HG03039 (cell line): Measurements from ENCODE around the gene SLC13A3.

Experiments
- ATAC-seq: cut with Tn5 transposase; IDR thresholded peaks from one replicate; pipeline ENCODE4 v1.9.1; 2021; ENCODE audit warnings: mild to moderate bottlenecking, moderate library complexity; ENCODE audit not compliant: unreplicated experiment

The SLC13A3 gene, protein sequence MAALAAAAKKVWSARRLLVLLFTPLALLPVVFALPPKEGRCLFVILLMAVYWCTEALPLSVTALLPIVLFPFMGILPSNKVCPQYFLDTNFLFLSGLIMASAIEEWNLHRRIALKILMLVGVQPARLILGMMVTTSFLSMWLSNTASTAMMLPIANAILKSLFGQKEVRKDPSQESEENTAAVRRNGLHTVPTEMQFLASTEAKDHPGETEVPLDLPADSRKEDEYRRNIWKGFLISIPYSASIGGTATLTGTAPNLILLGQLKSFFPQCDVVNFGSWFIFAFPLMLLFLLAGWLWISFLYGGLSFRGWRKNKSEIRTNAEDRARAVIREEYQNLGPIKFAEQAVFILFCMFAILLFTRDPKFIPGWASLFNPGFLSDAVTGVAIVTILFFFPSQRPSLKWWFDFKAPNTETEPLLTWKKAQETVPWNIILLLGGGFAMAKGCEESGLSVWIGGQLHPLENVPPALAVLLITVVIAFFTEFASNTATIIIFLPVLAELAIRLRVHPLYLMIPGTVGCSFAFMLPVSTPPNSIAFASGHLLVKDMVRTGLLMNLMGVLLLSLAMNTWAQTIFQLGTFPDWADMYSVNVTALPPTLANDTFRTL

DNA sequence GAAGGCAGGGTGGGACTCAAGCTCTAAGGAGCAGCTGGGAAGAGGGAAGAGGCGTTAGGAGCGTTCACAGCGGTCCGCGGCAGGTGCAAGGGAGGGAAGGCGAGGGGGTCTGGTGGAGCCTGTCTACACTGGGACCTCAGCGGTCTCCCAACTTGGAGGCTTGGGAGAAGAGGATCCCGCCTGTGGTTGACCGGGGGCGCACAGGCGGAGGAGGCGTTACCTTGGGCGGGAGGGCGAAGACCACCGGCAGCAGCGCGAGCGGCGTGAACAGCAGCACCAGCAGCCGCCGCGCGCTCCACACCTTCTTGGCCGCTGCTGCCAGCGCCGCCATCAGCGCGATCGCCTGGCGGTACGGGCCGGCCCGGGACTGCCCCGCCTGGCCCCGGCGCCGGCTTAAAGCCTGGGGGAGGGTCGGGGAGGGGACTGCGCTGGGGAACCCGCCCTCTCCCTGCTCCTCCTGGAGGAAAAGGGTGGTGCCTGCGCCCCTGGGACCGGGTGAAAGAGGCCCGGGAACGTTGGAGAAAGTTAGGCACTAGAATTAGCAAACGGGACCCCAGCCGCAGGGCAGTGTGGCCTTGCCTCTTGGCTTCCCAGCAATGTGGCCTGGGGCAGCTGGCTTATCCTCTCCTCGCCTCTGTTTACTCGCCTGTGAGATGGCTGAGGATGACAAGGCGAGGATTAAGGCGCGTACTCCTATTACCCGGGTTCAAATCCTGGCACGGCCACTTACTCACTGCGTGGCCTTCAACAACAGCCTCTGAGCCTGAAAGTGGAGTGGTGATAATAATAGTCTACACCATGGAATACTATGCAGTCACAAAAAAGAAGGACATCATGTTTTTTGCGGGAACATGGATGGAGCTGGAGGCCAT, at the start of gene SLC13A3:
Gene SLC13A3, minus strand, starts transcription at position 369 of the 872 bp plus-strand sequence. Its CDS starts 38 bp downstream, at position 331.
- no peak for ATAC-seq

DNA sequence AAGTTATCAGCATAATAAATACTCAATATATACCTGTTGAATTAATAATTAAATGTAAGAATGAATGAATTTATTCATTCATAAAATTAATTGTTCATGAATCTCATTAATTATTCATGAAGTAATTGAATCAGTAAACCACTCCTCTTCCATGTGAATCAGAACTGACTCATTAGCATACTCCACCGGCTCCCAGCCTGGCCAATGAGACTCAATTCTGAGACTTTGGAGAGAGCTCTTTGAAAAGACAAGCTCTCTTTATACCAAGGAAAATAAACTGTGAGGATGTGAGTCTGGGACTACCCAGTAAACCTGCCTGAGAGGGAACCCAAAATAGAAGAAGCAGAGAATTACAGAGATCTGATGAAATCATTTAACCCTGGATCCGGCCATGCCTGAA, 49.8 kb upstream of the SLC13A3 start:
- ATAC-seq, result no peak

- ATAC-seq, result no peak
Measured at GRCh38 chr20:46700481-46700880, 49.2 kb upstream of the SLC13A3 start.

DNA sequence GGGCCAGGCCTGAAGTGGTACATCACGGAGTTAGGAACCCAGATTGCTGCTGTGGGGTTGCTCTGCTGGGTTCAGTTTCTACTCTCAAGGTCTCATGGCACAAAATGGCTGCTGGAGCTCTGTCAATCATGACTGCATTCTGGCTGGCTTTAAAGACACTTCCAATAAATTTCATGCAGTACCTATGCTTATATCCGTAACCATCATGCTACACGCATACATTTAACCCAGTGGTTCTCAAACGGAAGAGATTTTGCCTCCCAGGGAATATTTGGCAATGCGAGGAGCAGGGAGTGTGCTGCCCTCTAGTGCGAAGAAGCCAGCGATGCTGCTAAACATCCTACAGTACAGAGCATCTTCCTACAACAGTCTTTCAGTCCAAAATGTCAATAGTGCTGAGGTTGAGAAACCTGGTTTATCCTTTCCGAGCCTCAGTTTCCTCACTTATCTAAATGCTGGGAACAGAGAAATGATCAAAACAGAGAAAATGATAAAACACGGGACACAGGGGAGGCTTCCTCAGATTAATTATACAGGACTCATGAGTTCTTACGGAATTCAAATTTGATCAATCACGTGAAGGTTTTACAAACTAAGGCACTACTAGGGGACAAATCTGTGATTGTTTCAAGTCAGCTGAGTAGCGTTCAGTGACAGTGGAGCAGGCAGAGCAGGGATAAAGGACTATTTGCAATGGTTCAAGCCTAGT, 48.5 kb upstream of the SLC13A3 start:
- ATAC-seq, result no peak

DNA sequence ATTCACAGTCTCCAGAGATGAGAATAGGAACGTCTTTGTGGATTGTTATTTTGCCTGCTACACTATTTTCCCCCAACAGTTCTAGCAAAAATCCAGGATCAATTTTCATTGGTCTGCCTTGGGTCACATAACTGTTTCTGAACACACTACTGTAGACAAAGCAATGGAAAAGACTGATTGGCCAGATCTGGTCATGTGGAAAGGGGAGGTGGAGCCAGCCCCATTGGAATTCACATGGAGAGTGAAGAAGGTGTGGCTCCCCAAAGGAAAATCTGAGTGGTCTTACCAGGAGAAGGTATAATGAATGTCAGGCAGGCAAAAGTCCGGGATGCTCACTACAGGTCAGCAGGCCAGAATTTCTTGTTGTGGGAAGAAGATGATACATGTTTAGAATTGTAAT, 47.5 kb upstream of the SLC13A3 start:
- no peak for ATAC-seq

- ATAC-seq, result no peak
Measured at GRCh38 chr20:46696791-46697279, 45.6 kb upstream of the SLC13A3 start.

GRCh38 chr20:46695892-46696291, 44.6 kb upstream of the SLC13A3 start:
- ATAC-seq, result no peak

- no peak for ATAC-seq
Measured at GRCh38 chr20:46694484-46694883, 43.2 kb upstream of the SLC13A3 start.

DNA sequence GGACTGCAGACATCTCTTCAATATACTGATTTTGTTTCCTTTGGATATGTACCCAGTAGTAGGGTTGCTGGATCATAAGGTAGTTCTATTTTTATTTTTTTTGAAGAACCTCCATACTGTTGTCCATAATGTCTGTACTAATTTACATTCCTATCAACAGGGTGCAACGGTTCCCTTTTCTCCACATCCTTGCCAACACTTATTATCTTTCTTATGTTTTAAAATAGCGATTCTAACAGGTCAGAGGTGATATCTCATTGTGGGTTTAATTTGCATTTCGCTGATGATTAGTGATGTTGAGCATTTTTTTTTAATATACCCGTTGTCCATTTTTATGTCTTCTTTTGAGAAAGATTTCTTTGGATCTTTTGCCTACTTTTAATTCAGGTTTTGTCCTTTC, 39.9 kb upstream of the SLC13A3 start:
- ATAC-seq, result no peak

DNA sequence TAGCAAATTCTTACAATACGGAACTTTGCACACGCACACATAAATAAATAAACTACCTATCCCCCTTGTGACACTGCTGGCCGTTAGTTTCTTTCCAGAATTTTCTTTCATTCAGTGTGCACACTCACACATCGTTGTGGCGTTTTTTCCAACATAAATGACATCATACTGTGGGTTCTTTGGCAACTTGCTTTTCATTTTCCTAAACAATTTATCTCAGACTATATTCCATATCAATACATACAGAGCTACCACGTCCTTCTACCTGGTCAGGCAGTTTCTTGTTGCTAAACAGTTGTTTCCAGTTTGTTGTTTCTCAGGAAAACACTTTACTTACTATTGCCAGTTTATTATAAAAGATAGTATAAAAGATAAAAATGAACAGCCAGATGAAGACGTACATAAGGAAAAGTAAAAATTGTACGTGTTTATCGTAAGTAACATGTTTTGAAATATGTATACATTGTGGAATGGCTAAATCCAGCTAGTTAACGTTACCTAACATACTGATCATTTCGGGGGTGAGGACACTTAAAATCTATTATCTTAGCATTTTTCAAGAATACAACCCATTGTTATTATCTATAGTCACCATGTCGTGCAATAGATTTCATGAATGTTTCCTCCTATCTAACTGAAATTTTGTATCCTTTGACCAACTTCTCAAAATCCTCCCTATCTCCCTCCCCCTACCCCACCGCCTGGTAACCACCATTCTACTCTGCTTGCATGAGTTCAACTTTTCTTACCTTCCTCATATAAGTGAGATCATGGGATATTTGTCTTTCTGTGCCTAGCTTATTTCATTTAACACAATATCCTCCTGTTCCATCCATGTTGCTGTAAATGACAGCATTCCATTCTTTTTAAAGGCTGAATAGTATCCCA, 39.2 kb upstream of the SLC13A3 start:
- no peak for ATAC-seq

DNA sequence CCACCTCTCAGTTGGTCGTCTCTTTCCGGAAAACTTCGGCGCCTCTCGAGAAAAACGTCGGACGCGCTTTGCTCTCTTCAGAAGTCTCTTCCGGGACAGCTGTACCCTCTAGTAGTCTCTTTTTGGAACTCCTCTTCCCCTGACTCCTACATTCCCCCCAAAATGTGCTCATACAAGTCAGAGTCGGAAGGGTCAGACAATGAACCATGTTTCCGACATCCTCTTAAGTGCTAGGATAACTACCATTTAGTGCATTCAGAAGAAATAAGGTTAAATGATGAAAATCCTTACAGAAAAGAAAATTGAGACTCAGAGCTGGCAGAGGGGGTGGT, 38.5 kb upstream of the SLC13A3 start:
- no peak for ATAC-seq

DNA sequence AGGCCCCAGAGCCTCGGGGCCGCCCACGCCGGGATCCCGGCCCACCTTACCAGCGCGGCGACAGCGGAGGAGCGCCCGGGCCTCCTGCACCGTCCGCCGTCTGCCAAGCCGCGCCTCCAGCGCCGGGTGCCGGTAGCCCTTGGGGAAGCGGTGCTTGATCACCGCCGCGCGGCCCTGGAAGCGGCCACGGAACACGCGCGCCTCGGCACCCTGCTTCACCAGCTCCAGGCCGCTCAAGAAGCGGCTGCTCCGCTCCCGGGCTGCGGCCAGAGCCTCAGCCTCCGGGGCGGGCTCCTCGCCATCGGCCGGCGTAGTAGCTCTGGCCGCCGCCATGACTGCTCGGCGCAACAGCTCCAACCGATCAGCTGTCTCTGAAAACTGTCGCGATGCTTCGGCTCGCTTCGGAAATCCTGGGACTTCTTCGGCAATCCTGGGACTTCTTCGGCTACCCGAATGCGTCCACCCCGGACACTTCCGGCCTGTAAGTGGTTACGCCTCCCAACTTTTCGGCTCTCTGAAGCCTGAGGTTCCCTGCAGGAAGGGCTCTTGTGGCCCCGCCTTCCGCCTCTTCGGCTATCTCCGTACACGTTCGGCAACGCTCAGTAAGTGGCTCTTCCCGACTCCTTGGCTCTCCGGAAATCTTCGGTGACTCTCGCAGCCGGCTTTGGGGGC, 38.0 kb upstream of the SLC13A3 start, which contains the start of gene TP53RK:
Gene TP53RK, minus strand, starts transcription at position 363 of the 672 bp plus-strand sequence. Its CDS starts 30 bp downstream, at position 333.
- peak; percentile 93 for ATAC-seq

DNA sequence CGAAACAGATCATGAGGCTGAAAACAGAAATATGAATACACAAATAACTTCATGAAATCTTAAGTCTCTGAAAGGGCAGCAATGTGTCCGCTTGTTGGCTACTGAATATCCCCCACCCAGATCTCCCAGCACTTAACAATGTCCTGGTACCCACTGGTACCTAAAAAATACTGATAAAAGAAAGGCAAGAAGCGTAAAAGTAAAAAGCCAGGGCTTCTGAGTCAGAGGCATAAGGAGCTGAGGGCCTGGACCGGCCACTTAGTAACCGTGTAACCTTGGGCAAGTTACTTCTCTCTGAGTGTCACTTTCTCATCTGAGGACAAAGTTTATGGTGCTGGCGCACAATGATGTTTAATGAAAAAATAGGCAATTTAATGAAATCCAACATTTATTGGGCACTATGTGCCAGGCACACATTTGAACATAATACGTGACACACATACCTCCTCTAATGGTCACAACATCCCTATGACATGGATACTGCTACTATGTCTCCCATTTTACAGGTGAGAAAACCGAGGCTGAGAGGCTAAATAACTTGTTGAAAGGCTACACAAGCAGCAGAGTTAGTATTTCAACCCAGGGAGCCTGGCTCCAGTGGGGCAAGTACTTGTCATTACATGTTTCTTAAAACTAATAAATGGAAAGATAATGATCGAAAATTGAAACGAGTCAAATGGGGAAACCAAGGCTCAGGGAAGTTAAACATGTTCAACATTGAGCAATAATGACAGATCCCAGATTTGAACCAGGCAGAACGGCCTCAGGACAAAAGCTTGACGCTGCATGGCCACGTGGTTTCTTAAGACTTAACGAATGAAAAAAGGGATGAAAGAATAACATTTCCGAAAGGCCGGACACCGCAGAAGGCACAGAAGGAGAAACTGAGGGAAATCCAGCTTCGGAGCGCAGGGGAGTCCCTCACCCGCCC, 37.2 kb upstream of the SLC13A3 start:
- no peak for ATAC-seq

- no peak for ATAC-seq
Measured at GRCh38 chr20:46683939-46684750, 32.9 kb upstream of the SLC13A3 start.

DNA sequence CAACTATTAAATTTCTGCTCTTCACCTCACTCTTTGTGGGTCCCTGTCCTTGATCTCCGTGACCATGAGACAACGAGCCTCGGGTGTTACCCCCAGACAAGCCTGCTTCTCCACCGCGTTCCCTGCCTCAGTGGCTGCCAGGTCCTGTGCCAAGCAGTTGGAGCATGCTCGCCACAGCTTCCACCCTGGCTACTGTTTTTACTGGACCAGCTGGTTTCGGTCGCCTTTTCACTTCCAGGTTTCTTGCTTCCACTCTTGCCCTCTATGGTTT, 32.3 kb upstream of the SLC13A3 start:
- ATAC-seq, result no peak

- ATAC-seq, result no peak
Measured at GRCh38 chr20:46683011-46683667, 31.9 kb upstream of the SLC13A3 start.
